Spleen (tissue), 11 donors: ENCODE data around the gene XPO6. TPM values are rescaled to one million over a fixed set of nuclear protein-coding genes. Genes with fewer than 3 reads are reported as not detected.

Experiments
- DNase-seq: peaks from one replicate; pipeline ENCODE4 v3.0.0-alpha.2; 2020
- H3K27ac ChIP-seq, 8 donors: fragments of 200-600 bp; sonication (generic) in 7 of 8; 1 replicate in 4 of 8; 2 replicates in 4 of 8; pipeline versions ENCODE4 v1.5.0 to v1.8.0; 2016 to 2021; ENCODE audit warnings: inconsistent platforms in 4 of 8, mild to moderate bottlenecking in 4 of 8, moderate library complexity in 1 of 8
- H3K27me3 ChIP-seq, 7 donors: fragments of 200-600 bp; sonication (generic) in 6 of 7; replicated peaks in 1 of 7; 1 replicate in 4 of 7; 2 replicates in 3 of 7; pipeline versions ENCODE4 v1.5.0 to v1.8.0; 2016 to 2021; ENCODE audit warnings: inconsistent platforms in 3 of 7, mild to moderate bottlenecking in 1 of 7
- H3K36me3 ChIP-seq, 6 donors: fragments of 200-600 bp; sonication (generic) in 5 of 6; 1 replicate in 4 of 6; 2 replicates in 2 of 6; pipeline versions ENCODE4 v1.5.0 to v1.8.0; 2016 to 2021; ENCODE audit warnings: inconsistent platforms in 2 of 6
- H3K4me1 ChIP-seq, 6 donors: fragments of 200-600 bp; sonication (generic) in 5 of 6; 1 replicate in 3 of 6; 2 replicates in 3 of 6; pipeline versions ENCODE4 v1.5.0 to v1.8.0; 2016 to 2021; ENCODE audit warnings: inconsistent platforms in 3 of 6
- H3K4me3 ChIP-seq, 8 donors: fragments of 200-600 bp; sonication (generic) in 7 of 8; 1 replicate in 4 of 8; 2 replicates in 4 of 8; pipeline versions ENCODE4 v1.5.0 to v1.8.0; 2016 to 2021; ENCODE audit warnings: inconsistent platforms in 4 of 8, mild to moderate bottlenecking in 4 of 8, moderate library complexity in 2 of 8
- H3K9me3 ChIP-seq, 8 donors: fragments of 200-600 bp; sonication (generic) in 7 of 8; 1 replicate in 4 of 8; 2 replicates in 4 of 8; pipeline versions ENCODE4 v1.5.0 to v1.8.0; 2016 to 2021; ENCODE audit warnings: inconsistent platforms in 4 of 8
- POLR2A ChIP-seq, 3 donors: fragments of 450-650 bp; IDR thresholded peaks; one replicate each; pipeline ENCODE4 v1.5.1; 2017; ENCODE audit warnings: antibody characterized with exemption in 3 of 3, mild to moderate bottlenecking in 1 of 3
- POLR2AphosphoS5 ChIP-seq, 3 donors: sonication (generic); formaldehyde crosslinking; IDR thresholded peaks; one replicate each; pipeline ENCODE4 v1.5.1; 2017; ENCODE audit warnings: antibody characterized with exemption in 3 of 3
- WGBS, 5 donors: extraction: QIAGEN DNeasy Blood & Tissue Kit in 3 of 5; methylation state at CpG; one replicate each; pipeline versions ENCODE4 v1.1.5 to v1.1.7; 2013 to 2018; 5-methylcytosine and 5-hydroxymethylcytosine counted together
- intact Hi-C: fragments of 100-400 bp; cut with DNase I; formaldehyde crosslinking; loops from one replicate; pipeline ENCODE4 v1.15.0; 2023; ENCODE audit warnings: low total_unique reads
- polyA plus RNA-seq, 3 donors: library from polyadenylated mRNA; stranded (reverse); fragments of 200-250 nt; gene quantifications; one replicate each; pipeline ENCODE4 v1.2.1, GENCODE V29; 2013
- total RNA-seq, 7 donors: library from RNA; depleted of rRNA in 3 of 7; stranded (reverse); fragments of >200 nt in 3 of 7; fragmentation: NEBNext Ultra II Directional in 4 of 7; extraction: Animal tissue kit (Norgen Biotek cat#: 25700) in 4 of 7; gene quantifications; one replicate each; pipeline versions ENCODE4 v1.1.0 to v1.2.1, GENCODE V29; 2016 to 2021
- TF ChIP-seq, protein P1 (sequence below), 11 experiments: fragments of 200-600 bp in 7 of 11; fragments of 450-650 bp in 4 of 11; sonication (generic) in 4 of 11; IDR thresholded peaks in 8 of 11; conservative IDR thresholded peaks in 3 of 11; 1 replicate in 7 of 11; 2 replicates in 4 of 11; pipeline versions ENCODE4 v1.4.0 to v1.8.0; 2016 to 2021; ENCODE audit warnings: antibody characterized with exemption in 11 of 11, inconsistent platforms in 4 of 11, mild to moderate bottlenecking in 1 of 11
- donor health status: healthy with polysubstance abuse.
- donor health status: DM: no; HTN: no; CAD: no; lungs with moderate emphysema.
- donor health status: DM: no; HTN: no; CAD: no.
- donor health status: Bipolar disorder and iron deficiency.
- donor health status: healthy.
- donor health status: DM: no; HTN: no; CAD: no.
- donor health status: DM: yes; HTN: yes; CAD: no.

XPO6 gene
- total and polyA plus RNA-seq, 10 donors = 96.9 to 517 (median 302) TPM

DNA sequence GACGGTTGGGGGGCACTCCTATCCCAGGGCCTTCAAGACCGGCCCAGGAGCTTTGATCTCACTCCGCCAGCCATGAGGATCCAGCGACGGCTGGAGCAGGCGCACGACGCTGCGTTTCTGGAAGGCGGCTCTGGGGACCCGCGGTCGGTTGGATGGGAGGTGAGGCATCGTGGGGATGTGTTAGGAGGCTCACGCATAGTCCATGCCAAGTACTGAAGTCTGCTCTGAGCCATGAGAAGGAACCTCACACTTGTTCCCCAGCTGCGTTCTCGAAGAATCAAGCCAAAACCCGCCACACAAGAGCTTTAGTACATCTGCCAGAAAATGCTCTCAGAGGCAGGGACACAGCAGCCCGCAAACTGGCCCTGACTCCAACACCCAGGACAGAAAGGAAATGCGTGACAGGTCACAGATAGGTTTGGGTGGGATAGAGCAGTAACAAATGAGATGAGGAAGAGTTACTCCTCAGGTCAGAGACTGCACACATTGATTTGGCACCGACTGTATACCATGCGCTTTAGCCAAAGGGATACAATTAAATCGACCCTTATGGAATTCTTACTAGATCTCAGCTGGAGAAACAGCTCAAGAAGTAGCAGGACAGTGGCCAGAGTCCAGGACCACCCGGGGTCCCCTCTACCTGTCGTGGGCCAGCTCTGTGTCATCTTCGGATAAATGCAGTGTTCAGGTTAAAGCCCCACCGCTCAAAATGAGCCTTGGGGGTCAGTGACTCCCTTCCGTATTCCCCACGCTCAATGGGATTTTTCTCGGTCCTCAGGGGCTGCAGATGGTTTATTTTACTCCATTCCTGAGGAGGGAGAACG is 141.6 kb downstream of the XPO6 start:
- H3K27ac ChIP-seq = no peak overlapping the region
- H3K9me3 ChIP-seq = no peaks in the 10 kb centered on the region
- peaks cover 0 to 28% (median 0%) of the 10 kb centered on the region in 7 donors for H3K27me3 ChIP-seq
- H3K4me3 ChIP-seq = no peak overlapping the region
- no peak for DNase-seq
- TF ChIP-seq POLR2AphosphoS5 (IDR thresholded peaks at IDR 0.05) = no peak
- TF ChIP-seq, protein P1, sequence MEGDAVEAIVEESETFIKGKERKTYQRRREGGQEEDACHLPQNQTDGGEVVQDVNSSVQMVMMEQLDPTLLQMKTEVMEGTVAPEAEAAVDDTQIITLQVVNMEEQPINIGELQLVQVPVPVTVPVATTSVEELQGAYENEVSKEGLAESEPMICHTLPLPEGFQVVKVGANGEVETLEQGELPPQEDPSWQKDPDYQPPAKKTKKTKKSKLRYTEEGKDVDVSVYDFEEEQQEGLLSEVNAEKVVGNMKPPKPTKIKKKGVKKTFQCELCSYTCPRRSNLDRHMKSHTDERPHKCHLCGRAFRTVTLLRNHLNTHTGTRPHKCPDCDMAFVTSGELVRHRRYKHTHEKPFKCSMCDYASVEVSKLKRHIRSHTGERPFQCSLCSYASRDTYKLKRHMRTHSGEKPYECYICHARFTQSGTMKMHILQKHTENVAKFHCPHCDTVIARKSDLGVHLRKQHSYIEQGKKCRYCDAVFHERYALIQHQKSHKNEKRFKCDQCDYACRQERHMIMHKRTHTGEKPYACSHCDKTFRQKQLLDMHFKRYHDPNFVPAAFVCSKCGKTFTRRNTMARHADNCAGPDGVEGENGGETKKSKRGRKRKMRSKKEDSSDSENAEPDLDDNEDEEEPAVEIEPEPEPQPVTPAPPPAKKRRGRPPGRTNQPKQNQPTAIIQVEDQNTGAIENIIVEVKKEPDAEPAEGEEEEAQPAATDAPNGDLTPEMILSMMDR (IDR thresholded peaks at IDR 0.05 in 8 of 11, conservative IDR thresholded peaks at IDR 0.05 in 3 of 11) = no peak
- TF ChIP-seq POLR2A (IDR thresholded peaks at IDR 0.05) = no peak
- H3K36me3 ChIP-seq = no peaks in the 10 kb centered on the region
- intact Hi-C loops = no loop called here
- H3K4me1 ChIP-seq = no peaks in the 10 kb centered on the region
- WGBS, 5 donors = 72 to 75% (median 74%) methylated on average over 31 of the region's 31 CpGs

DNA sequence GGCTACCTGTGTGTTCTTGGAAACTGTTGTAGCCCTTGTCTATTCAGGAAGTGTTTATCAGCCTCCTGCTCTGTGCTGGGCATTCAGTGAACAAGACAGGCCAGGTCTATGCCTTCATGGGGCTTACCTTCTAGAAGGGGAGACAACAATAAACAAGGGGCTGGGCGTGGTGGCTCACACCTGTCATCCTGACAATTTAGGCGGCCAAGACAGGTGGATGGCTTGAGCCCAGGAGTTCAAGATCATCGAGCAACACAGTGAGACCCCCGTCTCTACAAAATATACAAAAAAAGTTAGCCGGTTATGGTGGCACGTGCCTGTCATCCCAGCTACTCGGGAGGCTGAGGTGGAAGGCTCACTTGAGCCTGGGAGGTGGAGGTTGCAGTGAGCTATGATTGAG is 142.8 kb downstream of the XPO6 start:
- intact Hi-C loops = no loop called here
- 82 to 92% (median 89%) methylated on average over 7 of the region's 7 CpGs for WGBS, 5 donors
- Histone ChIP-seq H3K4me3 (no peak overlapping the region), H3K36me3 (no peaks in the 10 kb centered on the region), H3K9me3 (no peaks in the 10 kb centered on the region), H3K27me3 (peaks cover 0 to 35% (median 7%) of the 10 kb centered on the region in 7 donors), H3K4me1 (peaks cover 0 to under 1% (median 0%) of the 10 kb centered on the region in 6 donors), H3K27ac (no peak overlapping the region)
- TF ChIP-seq POLR2AphosphoS5 (IDR thresholded peaks at IDR 0.05) (no peak), POLR2A (IDR thresholded peaks at IDR 0.05) (no peak)
- TF ChIP-seq, protein P1 (IDR thresholded peaks at IDR 0.05 in 8 of 11, conservative IDR thresholded peaks at IDR 0.05 in 3 of 11) = no peak
- no peak for DNase-seq

DNA sequence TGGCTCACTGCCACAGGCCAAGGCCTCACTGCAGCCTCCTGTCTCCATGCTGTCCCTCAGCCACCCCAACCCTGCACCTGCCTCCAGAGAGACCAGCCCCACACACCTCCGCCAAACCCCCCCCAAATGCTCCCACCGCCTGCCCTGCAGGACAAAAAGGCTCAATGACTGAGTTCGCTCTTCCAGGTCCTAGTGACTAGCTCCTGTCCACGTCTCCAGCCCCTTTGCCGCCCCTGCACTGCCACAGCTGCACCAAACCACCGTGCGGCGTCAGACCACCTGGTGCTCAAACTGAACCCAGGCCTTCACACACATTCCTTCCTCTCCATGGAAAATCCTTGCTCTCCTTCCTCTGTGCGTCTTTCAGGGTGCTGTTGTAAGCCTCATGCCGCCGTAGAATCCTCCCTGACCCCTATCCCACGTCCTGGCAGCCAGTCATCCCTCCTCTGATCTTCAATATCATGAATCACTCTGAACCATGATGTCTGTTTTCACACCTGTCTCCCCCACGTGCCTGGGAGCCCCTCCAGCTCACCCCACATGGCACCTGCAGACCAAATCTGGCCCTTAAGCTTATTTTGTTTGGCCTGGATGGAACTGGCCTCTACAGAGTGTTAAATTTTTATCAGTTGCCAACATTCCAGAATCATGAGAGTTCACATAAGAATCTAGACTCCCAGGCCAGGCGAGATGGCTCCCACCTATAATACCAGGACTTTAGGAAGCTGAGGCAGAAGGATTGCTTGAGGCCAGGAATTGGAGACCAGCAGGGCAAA is 144.0 kb downstream of the XPO6 start:
- no peaks in the 10 kb centered on the region for H3K36me3 ChIP-seq
- TF ChIP-seq POLR2A (IDR thresholded peaks at IDR 0.05) (no peak), POLR2AphosphoS5 (IDR thresholded peaks at IDR 0.05) (no peak)
- intact Hi-C loops = no loop called here
- no peak overlapping the region for H3K27ac ChIP-seq
- H3K4me3 ChIP-seq = no peak overlapping the region
- H3K4me1 ChIP-seq = peaks cover 0 to 10% (median 5%) of the 10 kb centered on the region in 6 donors
- 74 to 88% (median 83%) methylated on average over 13 to 14 of the region's 14 CpGs for WGBS, 5 donors
- no peaks in the 10 kb centered on the region for H3K9me3 ChIP-seq
- H3K27me3 ChIP-seq = peaks cover 0 to 47% (median 16%) of the 10 kb centered on the region in 7 donors
- no peak for DNase-seq

DNA sequence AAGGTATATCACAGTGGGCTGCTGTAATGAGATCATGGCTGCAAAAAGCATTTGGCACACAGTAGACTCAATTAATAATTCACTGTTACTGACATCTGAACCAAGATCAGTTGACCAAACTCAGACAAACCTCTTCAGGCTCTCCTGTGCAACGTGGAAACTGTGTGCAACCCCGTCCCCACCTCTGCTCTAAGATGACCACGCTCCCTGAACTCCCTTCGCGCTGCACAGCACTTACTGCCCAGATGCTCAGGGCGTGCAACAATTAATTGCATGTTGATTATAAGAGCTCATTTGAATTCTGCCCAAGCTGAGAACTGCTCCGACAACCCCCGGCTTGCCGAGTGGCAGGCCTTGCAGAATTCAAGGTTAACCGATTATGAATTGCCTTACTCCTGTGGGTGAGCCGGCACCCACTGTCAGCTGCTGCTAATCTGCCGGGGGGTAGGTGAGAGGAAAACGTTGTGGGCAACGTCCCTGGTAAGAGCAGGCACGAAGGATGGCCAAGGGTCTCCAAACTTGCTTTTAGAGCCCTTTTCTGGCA is 147.0 kb downstream of the XPO6 start:
- intact Hi-C loops = no loop called here
- no peaks in the 10 kb centered on the region for H3K36me3 ChIP-seq
- TF ChIP-seq POLR2A (IDR thresholded peaks at IDR 0.05) (no peak), POLR2AphosphoS5 (IDR thresholded peaks at IDR 0.05) (no peak)
- TF ChIP-seq, protein P1 (IDR thresholded peaks at IDR 0.05 in 8 of 11, conservative IDR thresholded peaks at IDR 0.05 in 3 of 11) = no peak
- H3K27me3 ChIP-seq = peaks cover 0 to 68% (median 31%) of the 10 kb centered on the region in 7 donors
- H3K4me1 ChIP-seq = peaks cover 0 to 19% (median 13%) of the 10 kb centered on the region in 6 donors
- H3K9me3 ChIP-seq = no peaks in the 10 kb centered on the region
- WGBS, 5 donors = 77 to 87% (median 78%) methylated on average over 15 of the region's 15 CpGs
- H3K27ac ChIP-seq = no peak overlapping the region
- no peak overlapping the region for H3K4me3 ChIP-seq
- DNase-seq = no peak
